HepG2 (cell line): Measurements from ENCODE around the gene KMT5C. TPM values are rescaled to one million over a fixed set of nuclear protein-coding genes. Genes with fewer than 3 reads are reported as not detected.
A peak's percentile ranks its signal among the peaks of the same experiment; 100 is the strongest.

ENCODE experiments used
- CREB1 ChIP-seq, 2 experiments: fragments of 450-650 bp in 1 of 2; IDR thresholded peaks; 2 replicates each; pipeline ENCODE4 v1.6.1; 2016 to 2017; ENCODE audit warnings: control low read depth in 1 of 2, mild to moderate bottlenecking in 1 of 2, missing compliant biosample characterization in 1 of 2, missing genetic modification characterization in 1 of 2
- MTA3 ChIP-seq: sonication (generic); formaldehyde crosslinking; IDR thresholded peaks from 2 replicates; pipeline ENCODE4 v1.4.0; 2020; ENCODE audit warnings: missing genetic modification reagents
- NCOR1 ChIP-seq: fragments of 200-600 bp; sonication (generic); IDR thresholded peaks from 2 replicates; pipeline ENCODE4 v1.7.0; 2017; ENCODE audit warnings: antibody characterized with exemption, low read length, borderline replicate concordance
- SP140L ChIP-seq: sonication (generic); formaldehyde crosslinking; IDR thresholded peaks from 2 replicates; pipeline ENCODE4 v1.4.0; 2020; ENCODE audit warnings: missing genetic modification reagents, borderline replicate concordance
- THAP11 ChIP-seq: IDR thresholded peaks from 2 replicates; pipeline ENCODE4 v1.6.1; 2016; ENCODE audit warnings: missing biosample characterization, missing genetic modification reagents
- ZBTB33 ChIP-seq: sonication (generic); formaldehyde crosslinking; IDR thresholded peaks from 2 replicates; pipeline ENCODE4 v1.4.0; 2020; ENCODE audit warnings: missing genetic modification reagents
- ZFY ChIP-seq: sonication (generic); formaldehyde crosslinking; IDR thresholded peaks from 2 replicates; pipeline ENCODE4 v1.4.0; 2020; ENCODE audit warnings: missing genetic modification reagents
- ZNF282 ChIP-seq: fragments of 450-650 bp; IDR thresholded peaks from 2 replicates; pipeline ENCODE4 v1.6.1; 2018; ENCODE audit not compliant: partially characterized antibody
- ZNF382 ChIP-seq: sonication (generic); formaldehyde crosslinking; IDR thresholded peaks from 2 replicates; pipeline ENCODE4 v1.5.0; 2020; ENCODE audit warnings: missing genetic modification reagents, mild to moderate bottlenecking, borderline replicate concordance
- ZNF552 ChIP-seq: sonication (generic); formaldehyde crosslinking; IDR thresholded peaks from 2 replicates; pipeline ENCODE4 v1.9.0; 2022; ENCODE audit warnings: missing genetic modification reagents, mild to moderate bottlenecking, borderline replicate concordance
- polyA plus RNA-seq, 8 experiments: library from polyadenylated mRNA; depleted of rRNA in 3 of 8; stranded (reverse) in 7 of 8; unstranded in 1 of 8; fragments of >200 nt; fragmentation: Illumina TruSeq in 4 of 8; extraction: Trizol in 4 of 8; gene quantifications; 2 replicates each; pipeline versions ENCODE4 v1.2.1 to v1.2.3, GENCODE V29; 2011 to 2016; ENCODE audit warnings: low read depth in 4 of 8, missing spikeins in 1 of 8, mixed read lengths in 1 of 8; ENCODE audit not compliant: insufficient read depth in 1 of 8
- total RNA-seq, 5 experiments: library from RNA; depleted of rRNA; stranded (reverse); fragments of >200 nt; fragmentation: Illumina TruSeq; extraction: Trizol; gene quantifications; 2 replicates each; pipeline ENCODE4 v1.2.3, GENCODE V29; 2016; ENCODE audit warnings: low read depth in 1 of 5
- TF ChIP-seq, protein P1 (sequence below): sonication (generic); formaldehyde crosslinking; IDR thresholded peaks from 2 replicates; pipeline ENCODE4 v1.5.1; 2020; ENCODE audit warnings: missing genetic modification reagents, mild to moderate bottlenecking, borderline replicate concordance

Gene KMT5C
- total and polyA plus RNA-seq, 2 of the 13 experiments (the other 11 are each of a cell fraction or from before 2014, with no cell fraction given): 5.5 to 9.0 TPM

DNA sequence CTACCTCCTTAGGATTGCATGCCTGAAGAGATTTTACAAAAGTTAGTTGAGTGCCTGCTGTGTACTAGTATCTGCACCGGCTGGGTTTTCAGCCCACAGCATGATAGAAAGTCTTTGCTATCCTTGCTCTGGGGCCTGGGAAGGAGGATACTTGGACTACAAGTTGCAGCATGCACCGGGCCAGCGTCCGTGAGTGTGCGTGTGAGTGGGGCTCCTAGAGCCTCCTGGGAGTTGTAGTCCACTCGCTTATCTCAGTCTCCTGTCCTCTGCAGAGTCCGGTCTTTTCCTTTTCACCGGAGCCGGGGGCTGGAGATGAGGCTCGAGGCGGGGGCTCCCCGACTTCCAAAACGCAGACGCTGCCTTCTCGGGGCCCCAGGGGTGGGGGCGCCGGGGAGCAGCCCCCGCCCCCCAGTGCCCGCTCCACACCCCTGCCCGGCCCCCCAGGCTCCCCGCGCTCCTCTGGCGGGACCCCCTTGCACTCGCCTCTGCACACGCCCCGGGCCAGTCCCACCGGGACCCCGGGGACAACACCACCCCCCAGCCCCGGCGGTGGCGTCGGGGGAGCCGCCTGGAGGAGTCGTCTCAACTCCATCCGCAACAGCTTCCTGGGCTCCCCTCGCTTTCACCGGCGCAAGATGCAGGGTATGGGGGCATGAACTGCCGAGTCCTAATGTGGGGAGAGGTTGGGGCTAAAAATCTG, 35.2 kb upstream of the KMT5C start (continued):
- peak; percentile 43; the same call in 1 of the 2 replicates for TF ChIP-seq ZBTB33 (CRISPR knock-in tag)
- no peak for TF ChIP-seq MTA3 (CRISPR knock-in tag)
- no peak for TF ChIP-seq CREB1 (IDR thresholded peaks at IDR 0.05)
- peak; percentile 73 for TF ChIP-seq CREB1 (CRISPR knock-in tag; IDR thresholded peaks at IDR 0.05)
- TF ChIP-seq SP140L (CRISPR knock-in tag): no peak
- TF ChIP-seq ZFY (CRISPR knock-in tag): 0 out of 2 replicates have a peak, but pooled peaks have one; percentile 20
- TF ChIP-seq THAP11 (CRISPR knock-in tag): peak; percentile 98
- no peak for TF ChIP-seq NCOR1
- TF ChIP-seq, protein P1, sequence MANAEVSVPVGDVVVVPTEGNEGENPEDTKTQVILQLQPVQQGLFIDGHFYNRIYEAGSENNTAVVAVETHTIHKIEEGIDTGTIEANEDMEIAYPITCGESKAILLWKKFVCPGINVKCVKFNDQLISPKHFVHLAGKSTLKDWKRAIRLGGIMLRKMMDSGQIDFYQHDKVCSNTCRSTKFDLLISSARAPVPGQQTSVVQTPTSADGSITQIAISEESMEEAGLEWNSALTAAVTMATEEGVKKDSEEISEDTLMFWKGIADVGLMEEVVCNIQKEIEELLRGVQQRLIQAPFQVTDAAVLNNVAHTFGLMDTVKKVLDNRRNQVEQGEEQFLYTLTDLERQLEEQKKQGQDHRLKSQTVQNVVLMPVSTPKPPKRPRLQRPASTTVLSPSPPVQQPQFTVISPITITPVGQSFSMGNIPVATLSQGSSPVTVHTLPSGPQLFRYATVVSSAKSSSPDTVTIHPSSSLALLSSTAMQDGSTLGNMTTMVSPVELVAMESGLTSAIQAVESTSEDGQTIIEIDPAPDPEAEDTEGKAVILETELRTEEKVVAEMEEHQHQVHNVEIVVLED (CRISPR knock-in tag): peak; percentile 88
- TF ChIP-seq ZNF552 (CRISPR knock-in tag): no peak
- no peak for TF ChIP-seq ZNF282
- no peak for TF ChIP-seq ZNF382
